Mesendoderm (in vitro differentiated cells): Measurements from ENCODE around the gene NAV2.

Experiments
- DNase-seq: peaks from one replicate; pipeline ENCODE4 v3.0.0; 2013
- H2AK5ac ChIP-seq: 2 replicates; pipeline ENCODE4 v1.6.1; 2013; ENCODE audit warnings: low read length, inconsistent platforms
- H2BK120ac ChIP-seq: 2 replicates; pipeline ENCODE4 v1.6.1; 2013; ENCODE audit warnings: low read depth, mild to moderate bottlenecking, low read length, moderate library complexity, mixed read lengths
- H2BK15ac ChIP-seq: replicated peaks from 2 replicates; pipeline ENCODE4 v1.6.1; 2013; ENCODE audit warnings: low read depth, mild to moderate bottlenecking, moderate library complexity
- H2BK5ac ChIP-seq: 2 replicates; pipeline ENCODE4 v1.6.1; 2013; ENCODE audit warnings: low read length, inconsistent platforms
- H3K18ac ChIP-seq: 2 replicates; pipeline ENCODE4 v1.6.1; 2013; ENCODE audit warnings: mild to moderate bottlenecking, low read length, mixed read lengths
- H3K23ac ChIP-seq: one replicate; pipeline ENCODE4 v1.6.1; 2013; ENCODE audit warnings: low read length
- H3K27ac ChIP-seq: 2 replicates; pipeline ENCODE4 v1.5.1; 2013; ENCODE audit warnings: low read depth, mild to moderate bottlenecking, inconsistent platforms, low read length, moderate library complexity
- H3K27me3 ChIP-seq: 2 replicates; pipeline ENCODE4 v1.6.1; 2013; ENCODE audit warnings: low read length, control low read depth, mild to moderate bottlenecking, inconsistent platforms; ENCODE audit not compliant: insufficient read depth, poor library complexity
- H3K36me3 ChIP-seq: 2 replicates; pipeline ENCODE4 v1.6.1; 2013; ENCODE audit warnings: low read length, inconsistent platforms; ENCODE audit not compliant: control insufficient read depth, insufficient read depth
- H3K4ac ChIP-seq: one replicate; pipeline ENCODE4 v1.6.1; 2013; ENCODE audit warnings: low read depth, mild to moderate bottlenecking, low read length, moderate library complexity
- H3K4me1 ChIP-seq: 2 replicates; pipeline ENCODE4 v1.6.1; 2013; ENCODE audit warnings: low read depth, low read length, inconsistent platforms; ENCODE audit not compliant: control insufficient read depth
- H3K4me2 ChIP-seq: 2 replicates; pipeline ENCODE4 v1.6.1; 2013; ENCODE audit warnings: low read length
- H3K4me3 ChIP-seq: 2 replicates; pipeline ENCODE4 v1.5.1; 2013; ENCODE audit warnings: mild to moderate bottlenecking, low read length
- H3K56ac ChIP-seq: one replicate; pipeline ENCODE4 v1.6.1; 2013; ENCODE audit warnings: low read length
- H3K79me1 ChIP-seq: 2 replicates; pipeline ENCODE4 v1.6.1; 2013; ENCODE audit warnings: low read length, inconsistent platforms
- H3K79me2 ChIP-seq: 2 replicates; pipeline ENCODE4 v1.6.1; 2013; ENCODE audit warnings: mild to moderate bottlenecking, low read length; ENCODE audit not compliant: control insufficient read depth, insufficient read depth
- H3K9ac ChIP-seq: 2 replicates; pipeline ENCODE4 v1.6.1; 2013; ENCODE audit warnings: low read length, inconsistent platforms
- H4K5ac ChIP-seq: one replicate; pipeline ENCODE4 v1.6.1; 2013; ENCODE audit warnings: low read length
- H4K8ac ChIP-seq: one replicate; pipeline ENCODE4 v1.6.1; 2013; ENCODE audit warnings: low read depth, mild to moderate bottlenecking, control low read depth, low read length, moderate library complexity
- WGBS: extraction: QIAGEN DNeasy Blood & Tissue Kit; methylation state at CpG from one replicate; pipeline ENCODE4 v1.1.7; 2013; ENCODE audit warnings: low lambda C conversion rate, missing lambda C conversion rate; ENCODE audit not compliant: insufficient coverage; ENCODE audit errors: extremely low coverage; 5-methylcytosine and 5-hydroxymethylcytosine counted together

NAV2 gene

DNA sequence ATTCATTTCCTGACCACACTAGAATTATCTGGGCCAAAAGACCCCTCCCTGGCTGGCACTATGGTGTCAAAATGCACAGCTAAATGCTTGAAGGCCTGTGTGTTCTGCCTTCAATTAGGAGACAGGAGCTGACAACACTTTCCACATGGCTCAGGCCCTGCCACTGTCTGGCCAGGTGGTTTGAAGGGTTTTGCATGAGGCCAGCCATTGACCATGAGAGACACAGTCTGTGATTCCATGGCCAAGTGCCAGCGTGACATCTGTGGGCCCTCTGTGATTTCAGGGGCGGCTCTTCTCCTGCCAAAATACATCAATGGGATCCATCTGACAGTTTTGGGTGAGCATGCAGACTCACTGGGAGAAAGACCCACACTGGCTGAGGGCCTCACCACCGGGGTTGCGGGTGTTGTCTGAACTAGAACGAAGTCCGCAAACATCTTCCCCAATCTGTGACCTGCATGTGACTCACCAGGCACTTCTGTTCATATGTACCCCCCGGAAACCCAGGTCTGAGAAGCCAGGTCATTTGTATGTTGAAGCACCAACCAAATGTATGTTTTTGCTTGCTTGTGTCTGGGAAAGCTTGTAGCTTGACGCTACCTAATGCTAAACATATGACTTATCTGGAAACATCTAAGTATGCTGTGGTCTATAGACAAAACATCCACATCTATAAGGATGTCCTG, 20.7 kb upstream of the NAV2 start:
- WGBS: no CpG with 5 or more reads among the region's 8 CpGs
- no peak overlapping the region for H3K9ac ChIP-seq

GRCh38 chr11:19693146-19693545, 19.5 kb upstream of the NAV2 start:
- Histone ChIP-seq H3K79me1 (no peaks in the 10 kb centered on the region), H3K18ac (no peak overlapping the region), H2BK5ac (no peak overlapping the region), H4K5ac (no peak overlapping the region), H3K56ac (no peak overlapping the region), H4K8ac (no peak overlapping the region), H3K4me3 (no peak overlapping the region), H2BK120ac (no peak overlapping the region), H3K4me2 (no peak overlapping the region), H3K79me2 (no peaks in the 10 kb centered on the region), H3K23ac (no peak overlapping the region), H2AK5ac (no peak overlapping the region), H3K36me3 (no peaks in the 10 kb centered on the region), H2BK15ac (no peak overlapping the region), H3K9ac (no peak overlapping the region), H3K27ac (no peak overlapping the region), H3K27me3 (no peaks in the 10 kb centered on the region), H3K4ac (no peak overlapping the region), H3K4me1 (no peaks in the 10 kb centered on the region)
- DNase-seq: no peak
- no CpG with 5 or more reads among the region's 5 CpGs for WGBS

More for the DNA sequence above, 20.7 kb upstream of the NAV2 start:
- H2BK5ac ChIP-seq: no peak overlapping the region
- no peak for DNase-seq
- H2BK15ac ChIP-seq: no peak overlapping the region
- no peaks in the 10 kb centered on the region for H3K79me1 ChIP-seq
- H3K4me1 ChIP-seq: no peaks in the 10 kb centered on the region
- no peak overlapping the region for H2BK120ac ChIP-seq
- H2AK5ac ChIP-seq: no peak overlapping the region
- no peak overlapping the region for H3K23ac ChIP-seq
- no peaks in the 10 kb centered on the region for H3K36me3 ChIP-seq
- no peak overlapping the region for H3K4me3 ChIP-seq
- H3K18ac ChIP-seq: no peak overlapping the region
- H3K4me2 ChIP-seq: no peak overlapping the region
- no peaks in the 10 kb centered on the region for H3K27me3 ChIP-seq
- H3K27ac ChIP-seq: no peak overlapping the region
- no peak overlapping the region for H3K56ac ChIP-seq
- no peaks in the 10 kb centered on the region for H3K79me2 ChIP-seq
- no peak overlapping the region for H4K8ac ChIP-seq
- no peak overlapping the region for H3K4ac ChIP-seq
- H4K5ac ChIP-seq: no peak overlapping the region

- H3K4me1 ChIP-seq: no peaks in the 10 kb centered on the region
- H3K4ac ChIP-seq: no peak overlapping the region
- no peak overlapping the region for H2AK5ac ChIP-seq
- no peak overlapping the region for H2BK120ac ChIP-seq
- no peak overlapping the region for H2BK5ac ChIP-seq
- no peak overlapping the region for H4K5ac ChIP-seq
- no peak overlapping the region for H3K4me3 ChIP-seq
- H3K27me3 ChIP-seq: no peaks in the 10 kb centered on the region
- H3K79me1 ChIP-seq: no peaks in the 10 kb centered on the region
- H3K23ac ChIP-seq: no peak overlapping the region
- no peak overlapping the region for H3K4me2 ChIP-seq
- H3K9ac ChIP-seq: no peak overlapping the region
- H3K56ac ChIP-seq: no peak overlapping the region
- H3K27ac ChIP-seq: no peak overlapping the region
- no peaks in the 10 kb centered on the region for H3K79me2 ChIP-seq
- WGBS: no CpG with 5 or more reads among the region's 5 CpGs
- no peak for DNase-seq
- H2BK15ac ChIP-seq: no peak overlapping the region
- H3K18ac ChIP-seq: no peak overlapping the region
- H4K8ac ChIP-seq: no peak overlapping the region
- no peaks in the 10 kb centered on the region for H3K36me3 ChIP-seq
Measured at GRCh38 chr11:19694796-19695345, 17.8 kb upstream of the NAV2 start.

- Histone ChIP-seq H3K27me3 (no peaks in the 10 kb centered on the region), H2BK15ac (no peak overlapping the region), H3K79me2 (no peaks in the 10 kb centered on the region), H4K5ac (no peak overlapping the region), H3K79me1 (no peaks in the 10 kb centered on the region), H3K36me3 (no peaks in the 10 kb centered on the region), H4K8ac (no peak overlapping the region), H3K27ac (no peak overlapping the region), H2BK120ac (no peak overlapping the region), H3K4me1 (no peaks in the 10 kb centered on the region), H3K4me2 (no peak overlapping the region), H3K18ac (no peak overlapping the region), H3K4ac (no peak overlapping the region), H2BK5ac (no peak overlapping the region), H3K56ac (no peak overlapping the region), H3K9ac (no peak overlapping the region), H2AK5ac (no peak overlapping the region), H3K23ac (no peak overlapping the region), H3K4me3 (no peak overlapping the region)
- no CpG with 5 or more reads among the region's 3 CpGs for WGBS
- DNase-seq: no peak
Measured at GRCh38 chr11:19696073-19696472, 16.6 kb upstream of the NAV2 start.

DNA sequence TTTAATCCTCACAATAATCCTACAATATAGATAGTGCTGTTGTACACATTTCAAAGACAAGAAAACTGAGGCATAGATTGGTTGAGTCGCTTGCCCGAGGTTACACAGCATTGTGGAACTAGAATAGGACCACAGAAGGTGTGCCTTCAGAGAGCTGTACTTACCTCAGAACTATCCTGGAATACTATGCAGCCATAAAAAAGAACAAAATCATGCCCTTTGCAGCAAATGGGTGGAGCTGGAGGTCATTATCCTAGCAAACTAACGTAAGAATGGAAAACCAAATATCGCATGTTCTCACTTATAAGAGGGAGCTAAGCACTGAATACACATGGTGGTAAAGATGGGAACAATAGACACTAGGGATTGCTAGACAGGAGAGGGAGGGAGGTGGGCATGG, 15.7 kb upstream of the NAV2 start:
- no peaks in the 10 kb centered on the region for H3K27me3 ChIP-seq
- H2BK15ac ChIP-seq: no peak overlapping the region
- H2AK5ac ChIP-seq: no peak overlapping the region
- no peaks in the 10 kb centered on the region for H3K79me2 ChIP-seq
- H3K23ac ChIP-seq: no peak overlapping the region
- WGBS: no CpG with 5 or more reads among the region's 4 CpGs
- no peak overlapping the region for H2BK120ac ChIP-seq
- H3K36me3 ChIP-seq: no peaks in the 10 kb centered on the region
- H3K4me1 ChIP-seq: no peaks in the 10 kb centered on the region
- no peak overlapping the region for H3K18ac ChIP-seq
- H3K4ac ChIP-seq: no peak overlapping the region
- H4K5ac ChIP-seq: no peak overlapping the region
- H2BK5ac ChIP-seq: no peak overlapping the region
- H3K4me2 ChIP-seq: no peak overlapping the region
- no peak for DNase-seq
- no peak overlapping the region for H3K4me3 ChIP-seq
- H3K79me1 ChIP-seq: no peaks in the 10 kb centered on the region
- no peak overlapping the region for H3K27ac ChIP-seq
- H3K56ac ChIP-seq: no peak overlapping the region
- no peak overlapping the region for H4K8ac ChIP-seq
- no peak overlapping the region for H3K9ac ChIP-seq

DNA sequence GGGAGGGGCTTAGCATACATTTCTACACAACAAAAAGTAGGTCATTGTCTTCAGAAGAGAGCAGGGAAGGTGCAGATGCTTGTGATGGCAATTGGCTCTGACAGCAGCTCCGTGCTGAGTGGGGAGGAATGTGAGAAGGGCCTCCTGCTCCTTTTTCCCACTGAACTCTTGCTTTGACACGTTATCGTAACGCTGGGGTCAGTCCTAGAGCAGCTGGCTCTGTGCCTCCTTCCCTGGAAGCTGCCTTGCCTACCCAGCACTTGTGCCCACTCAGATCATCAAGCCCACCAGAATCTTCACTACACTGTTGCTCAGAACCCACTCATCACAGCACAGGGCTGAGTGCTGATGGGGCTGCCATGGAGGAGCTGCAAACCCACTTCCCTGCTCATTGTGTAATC, 14.9 kb upstream of the NAV2 start:
- Histone ChIP-seq H3K79me1 (no peaks in the 10 kb centered on the region), H3K56ac (no peak overlapping the region), H4K8ac (no peak overlapping the region), H2BK5ac (no peak overlapping the region), H4K5ac (no peak overlapping the region), H3K4ac (no peak overlapping the region), H3K23ac (no peak overlapping the region), H3K79me2 (no peaks in the 10 kb centered on the region), H3K4me1 (no peaks in the 10 kb centered on the region), H3K18ac (no peak overlapping the region), H3K4me3 (no peak overlapping the region), H3K9ac (no peak overlapping the region), H2BK15ac (no peak overlapping the region), H3K27ac (no peak overlapping the region), H2BK120ac (no peak overlapping the region), H3K4me2 (no peak overlapping the region), H3K27me3 (no peaks in the 10 kb centered on the region), H3K36me3 (no peaks in the 10 kb centered on the region), H2AK5ac (no peak overlapping the region)
- no peak for DNase-seq
- WGBS: no CpG with 5 or more reads among the region's 4 CpGs
